Parathyroid adenoma (tissue), 2 donors: ENCODE measurements around the gene HAPLN1.
"Not testable (repeated sequence)": the region's sequence is repeated elsewhere in the genome, so short reads cannot be mapped to it uniquely, and the experiment has no call there.

Experiments
- H2AFZ ChIP-seq: fragments of 300-600 bp; sonication (generic); one replicate; pipeline ENCODE4 v1.7.0; 2017; ENCODE audit warnings: antibody characterized with exemption, mild to moderate bottlenecking
- H3K27ac ChIP-seq: fragments of 300-600 bp; sonication (generic); one replicate; pipeline ENCODE4 v1.7.0; 2017
- H3K27me3 ChIP-seq: fragments of 300-600 bp; sonication (generic); one replicate; pipeline ENCODE4 v1.7.0; 2017; ENCODE audit warnings: low read length; ENCODE audit not compliant: control insufficient read depth, insufficient read depth
- H3K36me3 ChIP-seq: fragments of 300-600 bp; sonication (generic); one replicate; pipeline ENCODE4 v1.7.0; 2017; ENCODE audit warnings: low read length; ENCODE audit not compliant: control insufficient read depth, insufficient read depth
- H3K4me1 ChIP-seq: fragments of 300-600 bp; sonication (generic); one replicate; pipeline ENCODE4 v1.7.0; 2017; ENCODE audit warnings: control low read depth
- H3K4me2 ChIP-seq: fragments of 300-600 bp; sonication (generic); one replicate; pipeline ENCODE4 v1.7.0; 2017; ENCODE audit warnings: low read length
- H3K4me3 ChIP-seq: fragments of 300-600 bp; sonication (generic); one replicate; pipeline ENCODE4 v1.7.0; 2017; ENCODE audit warnings: low read depth, low read length
- H3K79me2 ChIP-seq: fragments of 300-600 bp; sonication (generic); one replicate; pipeline ENCODE4 v1.7.0; 2017; ENCODE audit warnings: control low read depth
- H3K9ac ChIP-seq: fragments of 300-600 bp; sonication (generic); one replicate; pipeline ENCODE4 v1.7.0; 2017; ENCODE audit warnings: mild to moderate bottlenecking
- H3K9me3 ChIP-seq: fragments of 300-600 bp; sonication (generic); one replicate; pipeline ENCODE4 v1.7.0; 2017; ENCODE audit warnings: low read length; ENCODE audit not compliant: control insufficient read depth
- CTCF ChIP-seq: fragments of 300-600 bp; sonication (generic); IDR thresholded peaks from one replicate; pipeline ENCODE4 v1.7.0; 2017; ENCODE audit warnings: antibody characterized with exemption, mild to moderate bottlenecking
- donor health status: primary hyperparathyroidism.

HAPLN1 gene

GRCh38 chr5:83741571-83741970 is 20.9 kb upstream of the HAPLN1 start:
- no peak overlapping the region for H3K4me3 ChIP-seq
- H3K36me3 ChIP-seq = no peaks in the 10 kb centered on the region
- no peak overlapping the region for H3K27ac ChIP-seq
- TF ChIP-seq CTCF = no peak
- H3K4me1 ChIP-seq = no peaks in the 10 kb centered on the region
- no peak overlapping the region for H2AFZ ChIP-seq
- no peaks in the 10 kb centered on the region for H3K9me3 ChIP-seq
- no peaks in the 10 kb centered on the region for H3K27me3 ChIP-seq
- no peaks in the 10 kb centered on the region for H3K79me2 ChIP-seq
- H3K4me2 ChIP-seq = no peak overlapping the region
- H3K9ac ChIP-seq = no peak overlapping the region

- Histone ChIP-seq H3K36me3 (no peaks in the 10 kb centered on the region), H3K9ac (no peak overlapping the region), H3K79me2 (no peaks in the 10 kb centered on the region), H3K27ac (no peak overlapping the region), H3K4me2 (no peak overlapping the region), H3K4me1 (no peaks in the 10 kb centered on the region), H3K9me3 (no peaks in the 10 kb centered on the region), H3K27me3 (no peaks in the 10 kb centered on the region), H2AFZ (no peak overlapping the region), H3K4me3 (no peak overlapping the region)
- no peak for TF ChIP-seq CTCF
These were observed 20.1 kb upstream of the HAPLN1 start for GRCh38 chr5:83740741-83741140.

- H3K9me3 ChIP-seq, H3K27ac ChIP-seq, H3K9ac ChIP-seq, H2AFZ ChIP-seq, H3K4me3 ChIP-seq, H3K79me2 ChIP-seq, H3K36me3 ChIP-seq, H3K4me1 ChIP-seq, H3K4me2 ChIP-seq, H3K27me3 ChIP-seq: not testable (repeated sequence)
These were observed 15.5 kb upstream of the HAPLN1 start for GRCh38 chr5:83736169-83736568.

GRCh38 chr5:83735058-83735457 is 14.4 kb upstream of the HAPLN1 start:
- H3K4me2 ChIP-seq, H2AFZ ChIP-seq, H3K27ac ChIP-seq, H3K27me3 ChIP-seq, H3K9me3 ChIP-seq, H3K4me1 ChIP-seq, H3K79me2 ChIP-seq, H3K9ac ChIP-seq, H3K4me3 ChIP-seq, H3K36me3 ChIP-seq: not testable (repeated sequence)

- H3K79me2 ChIP-seq = no peaks in the 10 kb centered on the region
- no peaks in the 10 kb centered on the region for H3K4me1 ChIP-seq
- H3K36me3 ChIP-seq = no peaks in the 10 kb centered on the region
- H3K27me3 ChIP-seq = no peaks in the 10 kb centered on the region
- no peak overlapping the region for H3K27ac ChIP-seq
- H2AFZ ChIP-seq = no peak overlapping the region
- no peak overlapping the region for H3K4me3 ChIP-seq
- no peak for TF ChIP-seq CTCF
- no peak overlapping the region for H3K9ac ChIP-seq
- no peaks in the 10 kb centered on the region for H3K9me3 ChIP-seq
- H3K4me2 ChIP-seq = no peak overlapping the region
These were observed 11.0 kb upstream of the HAPLN1 start for GRCh38 chr5:83731638-83732037.

GRCh38 chr5:83729362-83729761 is 8.7 kb upstream of the HAPLN1 start:
- no peaks in the 10 kb centered on the region for H3K79me2 ChIP-seq
- H3K9me3 ChIP-seq = no peaks in the 10 kb centered on the region
- no peaks in the 10 kb centered on the region for H3K4me1 ChIP-seq
- no peaks in the 10 kb centered on the region for H3K36me3 ChIP-seq
- TF ChIP-seq CTCF = no peak
- no peak overlapping the region for H3K4me3 ChIP-seq
- no peak overlapping the region for H2AFZ ChIP-seq
- no peak overlapping the region for H3K27ac ChIP-seq
- H3K9ac ChIP-seq = no peak overlapping the region
- no peak overlapping the region for H3K4me2 ChIP-seq
- no peaks in the 10 kb centered on the region for H3K27me3 ChIP-seq
